GM21619 (cell line): Measurements from ENCODE around the gene HPCAL1.
"Not testable (repeated sequence)": the region's sequence is repeated elsewhere in the genome, so short reads cannot be mapped to it uniquely, and the experiment has no call there.

Source experiments
- ATAC-seq: cut with Tn5 transposase; IDR thresholded peaks from one replicate; pipeline ENCODE4 v1.9.1; 2021; ENCODE audit not compliant: unreplicated experiment

HPCAL1 gene

GRCh38 chr2:10283106-10284062 is 19.3 kb upstream of the HPCAL1 start:
- ATAC-seq, result no peak

GRCh38 chr2:10284108-10284870 is 18.4 kb upstream of the HPCAL1 start:
- no peak for ATAC-seq

DNA sequence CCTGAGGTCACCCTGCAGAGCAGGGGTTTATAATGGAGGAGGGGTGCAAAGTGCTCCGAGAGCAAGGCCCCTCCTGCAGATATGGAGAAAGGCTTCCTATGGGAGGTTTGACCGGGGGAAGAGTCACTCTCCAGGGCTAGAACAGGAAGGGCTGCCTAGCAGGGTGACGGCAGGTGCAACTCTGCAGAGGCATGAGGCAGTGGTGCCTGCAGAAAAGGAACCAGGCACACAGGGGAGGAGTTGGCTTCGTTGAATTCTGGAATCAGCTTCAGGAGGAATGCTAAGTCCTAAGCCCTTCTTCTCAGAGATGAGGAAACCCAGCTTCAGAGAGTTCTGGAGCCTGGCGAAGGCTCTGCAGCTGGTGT is 17.5 kb upstream of the HPCAL1 start:
- no peak for ATAC-seq

DNA sequence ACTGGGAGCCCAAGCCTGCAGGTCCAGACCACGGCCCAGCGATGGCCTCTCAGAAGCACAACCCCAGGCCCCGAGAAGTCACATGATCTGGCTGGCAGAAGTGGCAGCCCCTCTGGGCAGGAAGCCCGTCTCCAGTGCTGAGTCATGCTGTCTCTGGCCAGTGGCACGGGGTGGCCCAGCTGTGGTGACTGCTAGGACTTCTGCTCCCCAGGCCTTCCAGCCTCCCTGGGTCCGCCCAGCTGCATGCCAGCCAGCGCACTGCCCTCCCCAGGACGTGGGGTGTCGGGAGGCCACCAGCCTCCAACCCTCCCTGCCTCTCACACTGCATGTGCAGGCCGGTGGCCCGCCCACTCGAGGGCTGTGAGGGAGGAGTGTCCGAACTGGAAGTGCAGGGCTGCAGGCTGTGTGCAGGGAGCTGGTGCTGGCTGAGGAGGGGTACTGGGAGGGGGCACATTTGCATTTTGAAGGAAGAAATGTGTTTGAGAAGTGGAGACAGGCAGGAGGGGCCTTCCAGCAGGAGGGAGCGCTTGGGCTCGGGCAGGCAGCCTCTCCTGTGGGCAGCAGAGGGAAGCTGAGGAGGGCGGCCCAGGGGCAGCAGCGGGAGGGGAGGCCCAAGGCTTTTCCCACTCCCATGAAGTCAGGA is 17.0 kb upstream of the HPCAL1 start:
- ATAC-seq, result no peak

DNA sequence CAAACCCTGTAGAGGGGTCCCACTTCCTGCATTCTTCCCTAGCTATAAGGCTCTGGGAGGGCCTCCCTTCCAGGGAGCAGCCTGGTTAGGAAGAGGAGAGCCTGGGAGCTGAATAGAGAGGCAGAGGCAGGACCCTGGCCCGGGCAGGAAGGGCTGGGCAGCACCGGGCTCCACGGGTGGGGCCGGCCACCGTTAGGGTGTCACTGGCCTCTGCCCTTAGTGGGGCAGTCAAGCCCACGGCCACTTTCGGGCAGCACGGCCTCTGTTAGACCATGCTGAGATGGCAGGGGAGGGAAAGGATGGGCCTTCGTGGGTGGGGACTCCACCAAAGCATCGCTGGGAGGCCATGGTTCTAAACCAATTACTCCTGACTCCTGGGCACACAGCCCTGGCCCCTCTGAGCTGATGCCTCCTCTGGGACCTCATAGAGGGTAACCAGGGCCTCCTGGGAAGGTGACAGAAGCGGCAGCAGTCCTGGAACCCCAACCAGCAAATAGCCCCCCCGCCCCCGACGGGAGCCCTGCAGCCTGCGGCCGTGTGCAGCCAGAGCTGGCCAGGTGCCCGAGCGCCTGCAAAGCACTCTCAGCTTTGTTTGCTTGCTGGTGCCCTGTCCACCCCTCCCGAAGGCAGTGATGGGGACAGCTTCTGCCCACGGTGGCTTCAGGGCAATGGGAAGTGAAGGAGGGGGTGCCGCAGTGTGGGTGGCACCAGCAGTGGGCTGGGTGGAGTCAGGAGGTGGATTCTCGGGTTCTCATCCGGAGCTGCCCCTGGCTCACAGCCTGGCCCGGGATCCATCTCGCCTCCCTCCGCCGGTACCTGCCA is 16.3 kb upstream of the HPCAL1 start:
- ATAC-seq, result no peak

- no peak for ATAC-seq
Observed at GRCh38 chr2:10287761-10288160, 14.9 kb upstream of the HPCAL1 start.

DNA sequence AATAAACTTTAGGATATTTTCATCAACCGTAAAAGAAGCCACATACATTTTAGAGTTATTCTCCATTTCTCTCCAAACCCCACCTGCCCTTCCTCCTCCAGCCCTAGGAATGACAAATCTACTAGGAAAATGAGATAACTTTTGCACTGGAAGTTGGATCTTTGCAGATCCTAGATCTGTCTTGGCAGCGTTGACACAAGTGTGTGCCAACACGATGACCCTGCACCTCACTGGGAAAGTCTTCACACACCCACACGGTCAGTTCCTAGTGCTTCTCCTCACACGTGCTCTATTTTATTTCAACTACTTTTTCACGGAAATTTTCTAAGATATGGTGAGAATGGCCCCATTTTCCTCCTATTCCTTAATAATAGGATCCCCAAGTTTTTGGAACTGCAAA is 14.1 kb upstream of the HPCAL1 start:
- ATAC-seq, result no peak

DNA sequence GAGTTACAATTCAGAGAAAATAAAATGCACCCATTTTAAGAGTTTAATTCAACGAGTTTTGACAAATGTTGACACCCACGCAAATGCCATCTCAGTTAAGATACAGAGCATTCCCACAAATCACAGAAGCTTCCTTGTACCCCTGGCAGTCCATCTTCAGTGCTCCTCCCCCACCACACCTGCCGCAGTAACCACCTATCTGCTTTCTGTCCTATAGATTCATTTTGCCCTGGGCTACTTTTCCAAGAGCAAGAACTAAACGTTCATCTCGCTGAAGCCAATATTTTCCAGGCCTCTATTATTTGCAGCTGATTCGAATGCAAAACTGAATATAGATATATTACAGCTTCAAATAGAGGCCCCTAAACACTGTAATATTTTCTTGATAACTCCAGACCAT is 13.4 kb upstream of the HPCAL1 start:
- no peak for ATAC-seq

GRCh38 chr2:10289891-10290290 is 12.8 kb upstream of the HPCAL1 start:
- ATAC-seq, result no peak

- ATAC-seq, result not testable (repeated sequence)
Observed at GRCh38 chr2:10291376-10291775, 11.3 kb upstream of the HPCAL1 start.

DNA sequence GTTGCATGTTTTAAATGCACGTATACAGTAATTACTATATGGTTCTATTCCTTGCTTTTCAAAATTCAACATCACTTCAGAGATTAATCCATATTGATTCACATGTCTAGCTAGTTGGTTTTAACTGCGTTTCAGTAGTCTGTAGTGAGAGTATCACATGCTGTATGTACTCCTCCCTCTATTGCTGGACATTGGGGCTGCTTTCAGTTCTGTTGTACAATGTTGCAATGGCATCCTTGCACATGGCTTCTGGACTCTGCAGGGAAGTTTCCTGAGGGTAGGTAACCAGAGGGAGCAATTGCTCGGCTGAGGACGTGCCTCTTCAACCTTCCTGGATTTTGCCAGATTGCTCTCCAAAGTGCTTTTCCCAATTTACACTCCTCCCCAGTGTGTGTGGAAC is 10.7 kb upstream of the HPCAL1 start:
- ATAC-seq, result no peak

GRCh38 chr2:10293603-10294002 is 9.1 kb upstream of the HPCAL1 start:
- ATAC-seq, result no peak

DNA sequence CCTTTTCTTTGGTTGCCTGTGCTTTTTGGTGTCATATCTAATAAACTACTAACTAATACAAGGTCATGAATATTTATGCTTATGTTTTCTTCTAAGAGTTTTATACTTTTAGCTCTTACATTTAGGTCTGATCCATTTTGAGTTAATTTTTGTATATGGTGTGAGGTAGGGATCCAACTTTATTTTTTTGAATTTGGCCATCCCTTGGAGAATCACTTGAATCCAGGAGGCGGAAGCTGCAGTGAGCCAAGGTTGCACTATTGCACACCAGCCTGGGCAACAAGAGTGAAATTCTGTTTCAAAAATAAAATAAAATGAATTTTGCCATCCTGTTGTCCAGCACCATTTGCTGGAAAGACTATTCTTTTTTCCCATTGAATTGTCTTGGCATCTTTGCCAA is 8.6 kb upstream of the HPCAL1 start:
- ATAC-seq, result no peak

DNA sequence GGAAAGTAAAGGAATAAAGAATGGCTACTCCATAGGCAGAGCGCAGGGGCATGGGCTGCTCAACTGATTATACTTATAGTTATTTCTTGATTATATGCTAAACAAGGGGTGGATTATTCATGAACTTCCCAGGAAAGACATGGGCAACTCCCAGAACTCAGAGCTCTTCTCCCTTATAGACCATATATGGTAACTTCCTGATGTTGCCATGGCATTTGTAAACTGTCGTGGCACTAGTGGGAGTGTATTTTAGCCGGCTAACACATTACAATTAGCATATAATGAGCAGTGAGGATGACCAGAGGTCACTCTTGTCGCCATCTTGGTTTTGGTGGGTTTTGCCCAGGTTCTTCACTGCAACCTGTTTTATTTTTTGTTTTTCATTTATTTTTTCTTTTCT is 7.1 kb upstream of the HPCAL1 start:
- not testable (repeated sequence) for ATAC-seq

- no peak for ATAC-seq
Observed at GRCh38 chr2:10296142-10296541, 6.6 kb upstream of the HPCAL1 start.

- no peak for ATAC-seq
Observed at GRCh38 chr2:10297191-10297830, 5.4 kb upstream of the HPCAL1 start.

DNA sequence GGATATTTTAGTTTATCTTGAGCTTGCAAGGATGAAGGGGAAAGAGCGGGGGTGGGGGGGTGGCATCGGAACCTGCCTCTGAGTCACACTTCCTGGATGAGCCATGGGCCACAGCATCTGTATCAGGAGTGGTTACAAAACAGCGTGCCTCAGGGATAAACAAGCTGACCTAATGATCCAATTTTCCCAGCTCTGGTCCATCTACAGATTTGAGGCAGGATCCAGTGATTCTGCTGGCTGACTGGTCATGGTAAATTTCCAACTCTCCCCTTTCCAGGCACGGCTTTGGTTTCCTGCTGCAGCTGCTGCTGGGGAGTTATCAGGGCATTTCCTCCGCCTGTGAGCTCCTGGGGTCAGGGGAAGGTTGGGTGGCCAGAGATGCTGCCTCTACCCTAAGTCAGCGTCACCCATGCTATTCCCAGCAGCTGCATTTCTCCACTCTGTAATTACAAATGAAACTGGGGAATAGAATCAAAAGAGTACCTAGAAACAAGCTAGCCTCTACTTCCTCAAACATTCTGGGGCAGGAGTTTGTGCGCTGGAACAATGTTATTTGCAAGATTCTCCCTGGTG is 4.7 kb upstream of the HPCAL1 start:
- ATAC-seq, result no peak

- not testable (repeated sequence) for ATAC-seq
Observed at GRCh38 chr2:10298777-10299176, 3.9 kb upstream of the HPCAL1 start.

DNA sequence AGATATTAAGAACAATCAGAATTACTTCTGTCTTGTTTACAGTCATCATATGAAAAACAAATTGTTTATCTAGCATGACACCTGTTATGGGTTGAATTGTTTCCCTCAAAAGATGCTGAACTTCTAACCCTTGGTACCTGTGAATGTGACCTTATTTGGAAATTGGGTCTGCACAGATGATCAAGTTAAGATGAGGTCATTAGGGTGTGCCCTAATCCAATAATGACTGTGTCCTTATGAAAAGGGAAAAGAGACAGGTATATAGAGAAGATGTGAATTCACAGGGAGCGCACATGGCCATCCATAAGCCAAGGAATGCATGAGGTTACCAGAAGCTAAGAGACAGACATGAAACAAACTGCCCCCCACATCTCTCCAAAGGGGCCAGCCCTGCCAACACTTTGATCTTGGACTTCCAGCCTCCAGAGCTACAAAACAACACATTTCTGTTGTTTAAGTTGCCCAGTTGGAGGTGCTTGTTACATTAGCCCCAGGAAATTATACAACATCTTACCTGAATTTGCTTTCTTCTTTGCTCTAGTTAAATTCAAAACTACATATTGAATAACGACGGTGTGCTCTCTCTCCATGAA is 2.3 kb upstream of the HPCAL1 start:
- ATAC-seq, result no peak
